Ovary (tissue), 3 donors: ENCODE results near the gene ST6GALNAC4.

Source experiments
- EP300 ChIP-seq: sonication (generic); formaldehyde crosslinking; IDR thresholded peaks from one replicate; pipeline ENCODE4 v1.6.1; 2017; ENCODE audit warnings: antibody characterized with exemption
- POLR2A ChIP-seq: fragments of 450-650 bp; IDR thresholded peaks from one replicate; pipeline ENCODE4 v1.6.1; 2017; ENCODE audit warnings: antibody characterized with exemption, mild to moderate bottlenecking, moderate library complexity
- TF ChIP-seq, protein P1 (sequence below), 3 donors: fragments of 450-650 bp in 2 of 3; fragments of 200-600 bp in 1 of 3; IDR thresholded peaks; one replicate each; pipeline versions ENCODE4 v1.5.1 to v1.8.0; 2016 to 2022; ENCODE audit warnings: antibody characterized with exemption in 3 of 3, mild to moderate bottlenecking in 1 of 3
- donor health status: DM: no; HTN: no; CAD: no.

DNA sequence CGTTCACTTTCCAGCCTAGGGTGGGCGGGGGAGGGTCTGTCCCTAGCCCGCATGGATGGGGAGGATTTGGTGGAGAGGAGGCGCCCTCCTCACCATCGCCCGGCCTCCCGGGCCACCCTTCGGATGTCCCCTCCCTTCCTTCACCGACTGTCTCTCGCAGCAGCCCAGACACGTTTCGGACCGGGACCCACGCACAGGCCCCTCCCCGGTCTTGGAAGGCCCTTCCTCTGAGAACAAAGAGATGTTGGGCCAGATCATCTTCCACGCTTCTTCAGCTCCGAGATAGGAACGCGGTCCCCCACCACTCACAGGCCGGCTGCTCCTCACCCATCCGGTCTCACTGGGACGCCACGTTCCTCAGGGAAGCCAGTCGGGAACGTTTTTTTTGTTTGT, 21.5 kb upstream of the ST6GALNAC4 start:
- TF ChIP-seq, protein P1, sequence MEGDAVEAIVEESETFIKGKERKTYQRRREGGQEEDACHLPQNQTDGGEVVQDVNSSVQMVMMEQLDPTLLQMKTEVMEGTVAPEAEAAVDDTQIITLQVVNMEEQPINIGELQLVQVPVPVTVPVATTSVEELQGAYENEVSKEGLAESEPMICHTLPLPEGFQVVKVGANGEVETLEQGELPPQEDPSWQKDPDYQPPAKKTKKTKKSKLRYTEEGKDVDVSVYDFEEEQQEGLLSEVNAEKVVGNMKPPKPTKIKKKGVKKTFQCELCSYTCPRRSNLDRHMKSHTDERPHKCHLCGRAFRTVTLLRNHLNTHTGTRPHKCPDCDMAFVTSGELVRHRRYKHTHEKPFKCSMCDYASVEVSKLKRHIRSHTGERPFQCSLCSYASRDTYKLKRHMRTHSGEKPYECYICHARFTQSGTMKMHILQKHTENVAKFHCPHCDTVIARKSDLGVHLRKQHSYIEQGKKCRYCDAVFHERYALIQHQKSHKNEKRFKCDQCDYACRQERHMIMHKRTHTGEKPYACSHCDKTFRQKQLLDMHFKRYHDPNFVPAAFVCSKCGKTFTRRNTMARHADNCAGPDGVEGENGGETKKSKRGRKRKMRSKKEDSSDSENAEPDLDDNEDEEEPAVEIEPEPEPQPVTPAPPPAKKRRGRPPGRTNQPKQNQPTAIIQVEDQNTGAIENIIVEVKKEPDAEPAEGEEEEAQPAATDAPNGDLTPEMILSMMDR (IDR thresholded peaks at IDR 0.05): no peak
- no peak for TF ChIP-seq POLR2A
- TF ChIP-seq EP300: no peak
